SU-DHL-6 (cell line): ENCODE data around the gene HOXB5.

ENCODE experiments used
- EZH2phosphoT487 ChIP-seq: fragments of 200-600 bp; sonication (generic), shearing (Covaris generic); conservative IDR thresholded peaks from 2 replicates; pipeline ENCODE4 v1.6.1; 2018; ENCODE audit warnings: mild to moderate bottlenecking, antibody characterized with exemption, low read length, moderate library complexity, mixed read lengths
- TF ChIP-seq, protein P1 (sequence below): fragments of 200-600 bp; sonication (generic); IDR thresholded peaks from one replicate; pipeline ENCODE4 v1.5.1; 2017; ENCODE audit warnings: antibody characterized with exemption, mild to moderate bottlenecking, low read length, moderate library complexity; ENCODE audit not compliant: insufficient read depth, poor library complexity, severe bottlenecking

DNA sequence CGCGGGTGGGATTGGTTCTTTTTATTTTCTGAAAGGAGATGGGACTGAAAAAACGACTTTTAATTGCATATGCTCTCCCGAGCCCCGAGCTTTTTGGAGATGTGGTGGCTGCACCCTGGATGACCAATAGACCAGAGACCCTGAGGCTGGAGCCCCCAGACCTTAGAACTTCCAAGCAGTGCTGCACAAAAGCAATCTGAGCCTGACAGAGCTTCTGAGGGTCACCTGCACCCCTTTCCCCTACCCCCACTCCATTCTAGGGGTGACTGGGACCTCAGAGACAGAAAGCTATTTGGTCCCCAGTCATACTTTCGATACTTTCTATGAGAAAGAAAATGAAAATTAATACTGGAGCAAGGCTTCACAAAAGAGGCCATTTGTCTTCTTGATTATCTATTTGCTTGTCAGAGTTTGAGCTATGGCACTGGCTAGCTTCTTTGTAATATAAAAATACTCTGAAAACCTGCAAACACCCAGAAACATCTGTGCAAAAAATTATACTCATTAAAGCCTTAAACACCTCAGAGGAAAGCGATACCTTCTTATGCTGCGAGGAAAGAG, 19.0 kb downstream of the HOXB5 start:
- TF ChIP-seq, protein P1, sequence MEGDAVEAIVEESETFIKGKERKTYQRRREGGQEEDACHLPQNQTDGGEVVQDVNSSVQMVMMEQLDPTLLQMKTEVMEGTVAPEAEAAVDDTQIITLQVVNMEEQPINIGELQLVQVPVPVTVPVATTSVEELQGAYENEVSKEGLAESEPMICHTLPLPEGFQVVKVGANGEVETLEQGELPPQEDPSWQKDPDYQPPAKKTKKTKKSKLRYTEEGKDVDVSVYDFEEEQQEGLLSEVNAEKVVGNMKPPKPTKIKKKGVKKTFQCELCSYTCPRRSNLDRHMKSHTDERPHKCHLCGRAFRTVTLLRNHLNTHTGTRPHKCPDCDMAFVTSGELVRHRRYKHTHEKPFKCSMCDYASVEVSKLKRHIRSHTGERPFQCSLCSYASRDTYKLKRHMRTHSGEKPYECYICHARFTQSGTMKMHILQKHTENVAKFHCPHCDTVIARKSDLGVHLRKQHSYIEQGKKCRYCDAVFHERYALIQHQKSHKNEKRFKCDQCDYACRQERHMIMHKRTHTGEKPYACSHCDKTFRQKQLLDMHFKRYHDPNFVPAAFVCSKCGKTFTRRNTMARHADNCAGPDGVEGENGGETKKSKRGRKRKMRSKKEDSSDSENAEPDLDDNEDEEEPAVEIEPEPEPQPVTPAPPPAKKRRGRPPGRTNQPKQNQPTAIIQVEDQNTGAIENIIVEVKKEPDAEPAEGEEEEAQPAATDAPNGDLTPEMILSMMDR, result no peak
- TF ChIP-seq EZH2phosphoT487, result no peak
